Esophagus squamous epithelium (tissue), 4 donors: ENCODE results near the gene FUCA2.

Experiments used
- CTCF ChIP-seq, 6 experiments: fragments of 450-650 bp in 4 of 6; fragments of 200-600 bp in 2 of 6; sonication (generic) in 2 of 6; IDR thresholded peaks; one replicate each; pipeline ENCODE4 v1.5.1; 2016 to 2019; ENCODE audit warnings: antibody characterized with exemption in 6 of 6, mild to moderate bottlenecking in 4 of 6, moderate library complexity in 4 of 6
- POLR2A ChIP-seq, 4 donors: fragments of 450-650 bp; IDR thresholded peaks; one replicate each; pipeline ENCODE4 v1.6.1; 2017; ENCODE audit warnings: antibody characterized with exemption in 4 of 4, mild to moderate bottlenecking in 4 of 4, moderate library complexity in 3 of 4

DNA sequence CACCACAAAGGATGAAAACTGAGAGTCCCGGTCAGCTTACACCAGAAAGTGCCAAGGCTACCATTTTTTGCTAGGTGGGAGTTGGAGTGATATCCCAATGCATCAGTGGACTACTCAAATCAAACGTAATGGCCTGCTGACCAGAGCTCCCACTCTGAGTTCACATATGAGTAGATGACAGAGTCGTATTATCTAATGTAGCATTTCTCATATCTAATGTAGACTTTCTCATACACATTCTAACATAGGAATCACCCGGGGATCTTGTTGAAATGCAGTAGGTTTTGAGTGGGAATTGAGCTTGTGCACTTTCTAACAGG lies 38.4 kb upstream of the FUCA2 start:
- no peak for TF ChIP-seq CTCF (IDR thresholded peaks at IDR 0.05)
- no peak for TF ChIP-seq POLR2A (IDR thresholded peaks at IDR 0.05)
